DMS79 treated with DMSO at 0.1 percent for 48 hours (cell line): ENCODE results near the gene CHRNA1.

Source experiments
- DNase-seq: peaks from one replicate; lab custom pipeline; 2025; lab: John Stamatoyannopoulos, UW

The CHRNA1 gene

GRCh38 chr2:174760845-174761473 lies 3.3 kb downstream of the CHRNA1 start:
- peak; percentile 15 for DNase-seq

- DNase-seq: no peak
These were observed 4.7 kb downstream of the CHRNA1 start for GRCh38 chr2:174759381-174760065.

- no peak for DNase-seq
These were observed 7.5 kb downstream of the CHRNA1 start for GRCh38 chr2:174756743-174757142.

DNA sequence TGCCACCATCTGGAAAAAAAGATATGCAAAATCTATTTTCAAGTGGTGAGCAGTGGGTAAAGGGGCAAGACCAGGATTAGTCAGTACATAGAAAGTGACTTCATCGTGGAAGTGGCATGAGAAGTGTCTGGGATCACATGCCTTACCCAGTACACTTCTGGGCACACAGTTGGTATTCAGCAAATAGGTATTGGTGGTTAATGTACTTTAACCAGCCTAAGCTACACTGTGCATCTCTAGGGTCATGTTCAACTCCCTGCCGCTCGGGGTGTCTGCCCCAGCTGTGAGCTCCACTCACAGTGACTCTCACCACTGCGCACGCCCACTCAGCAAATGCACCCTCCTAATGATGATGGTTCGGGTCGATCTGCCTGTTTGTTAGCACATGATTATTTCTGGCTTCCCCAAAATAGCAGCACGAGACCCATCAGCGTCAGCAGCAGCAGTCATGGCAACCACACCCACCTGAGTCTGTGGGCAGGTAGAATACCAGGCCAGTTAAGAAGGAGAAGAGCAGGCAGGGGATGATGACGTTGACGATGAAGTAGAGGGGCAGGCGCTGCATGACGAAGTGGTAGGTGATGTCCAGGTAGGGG lies 11.1 kb downstream of the CHRNA1 start:
- no peak for DNase-seq

GRCh38 chr2:174752403-174753037 lies 11.8 kb downstream of the CHRNA1 start:
- no peak for DNase-seq

DNA sequence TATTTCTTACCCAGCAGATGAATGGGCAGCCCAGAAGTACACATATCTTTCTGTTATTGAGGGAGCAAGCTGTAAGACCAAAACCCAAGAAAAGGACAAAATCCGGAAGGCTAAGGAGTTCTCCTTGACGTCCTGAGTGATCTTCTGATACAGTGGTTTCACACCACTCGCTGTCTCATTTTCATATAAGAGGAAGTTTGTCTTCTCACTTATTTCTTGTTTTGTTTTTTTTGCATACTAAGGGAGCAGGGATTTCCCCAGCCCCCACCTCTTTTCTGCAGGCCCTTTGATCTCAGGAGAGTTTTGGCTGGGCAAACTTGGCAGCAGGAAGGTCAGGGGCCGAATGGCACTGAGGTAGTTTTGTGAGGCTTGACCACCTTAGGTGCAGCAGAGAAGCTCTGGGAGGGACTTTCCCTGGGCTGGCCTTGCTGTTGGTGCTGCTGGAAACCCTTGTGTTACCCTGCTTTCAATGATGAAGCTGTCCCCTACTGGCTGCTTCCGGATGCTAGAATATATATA lies 13.3 kb downstream of the CHRNA1 start:
- no peak for DNase-seq

DNA sequence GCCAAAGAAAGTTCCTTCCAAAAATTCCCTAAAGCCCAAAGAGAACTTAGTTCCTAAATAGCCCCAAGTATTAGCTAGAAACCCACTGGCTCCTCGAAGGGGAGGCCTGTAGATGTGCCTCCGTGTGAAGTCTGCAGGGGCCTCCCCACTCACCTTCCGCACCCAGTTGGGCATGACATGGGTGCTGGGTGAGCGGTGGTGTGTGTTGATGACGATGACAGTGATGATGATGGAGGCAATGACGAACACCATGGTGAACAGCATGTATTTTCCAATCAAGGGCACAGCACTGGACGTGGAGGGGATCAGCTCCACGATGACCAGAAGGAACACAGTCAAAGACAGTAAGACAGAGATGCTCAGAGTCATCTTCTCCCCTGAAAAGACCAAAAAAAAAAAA lies 14.5 kb downstream of the CHRNA1 start:
- DNase-seq: no peak

- DNase-seq: peak; percentile 69
These were observed 15.3 kb downstream of the CHRNA1 start for GRCh38 chr2:174748948-174749347.

DNA sequence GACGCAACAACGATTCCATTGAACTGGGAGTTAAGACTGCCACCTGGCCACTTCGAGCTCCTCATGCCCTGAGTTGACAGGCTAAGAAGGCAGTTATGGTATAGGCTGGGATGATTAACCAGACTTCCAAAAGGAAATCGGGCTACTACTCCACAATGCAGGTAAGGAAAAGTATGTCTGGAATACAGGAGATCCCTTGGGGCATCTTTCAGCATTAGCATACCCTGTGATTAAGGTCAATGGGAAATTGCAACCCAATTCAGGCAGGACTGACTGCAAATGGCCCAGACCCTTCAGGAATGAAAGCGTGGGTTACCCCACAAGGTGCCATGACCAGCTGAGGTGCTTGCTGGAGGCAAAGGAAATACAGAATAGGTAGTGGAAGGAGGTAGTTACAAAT lies 19.1 kb downstream of the CHRNA1 start:
- DNase-seq: no peak

- no peak for DNase-seq
These were observed 20.2 kb downstream of the CHRNA1 start for GRCh38 chr2:174744111-174744510.

DNA sequence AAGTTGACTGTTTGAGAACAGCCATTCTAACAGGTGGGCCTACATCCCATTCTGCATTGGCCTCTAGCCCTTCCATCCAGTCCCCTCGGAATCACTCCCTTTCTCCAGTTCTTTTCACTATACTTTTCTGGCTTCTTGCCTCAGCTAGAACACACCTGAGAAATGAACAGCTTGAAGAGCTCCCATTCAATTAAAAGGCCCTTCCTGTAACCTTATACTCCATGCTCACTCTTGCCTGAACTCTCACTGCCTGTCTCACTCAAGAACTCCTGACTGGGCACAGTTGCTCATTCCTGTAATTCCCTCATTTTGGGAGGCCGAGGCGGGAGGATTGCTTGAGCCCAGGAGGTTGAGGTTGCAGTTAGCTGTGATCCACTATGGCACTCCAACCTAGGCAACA lies 23.6 kb downstream of the CHRNA1 start:
- DNase-seq: peak; percentile 17

GRCh38 chr2:174738841-174739240 lies 25.4 kb downstream of the CHRNA1 start:
- no peak for DNase-seq

- DNase-seq: no peak
These were observed 32.7 kb downstream of the CHRNA1 start for GRCh38 chr2:174731546-174731945.

GRCh38 chr2:174730698-174731018 lies 33.6 kb downstream of the CHRNA1 start:
- no peak for DNase-seq

- peak; percentile 38 for DNase-seq
These were observed 34.2 kb downstream of the CHRNA1 start for GRCh38 chr2:174729797-174730697.

GRCh38 chr2:174728096-174728495 lies 36.2 kb downstream of the CHRNA1 start:
- DNase-seq: no peak

DNA sequence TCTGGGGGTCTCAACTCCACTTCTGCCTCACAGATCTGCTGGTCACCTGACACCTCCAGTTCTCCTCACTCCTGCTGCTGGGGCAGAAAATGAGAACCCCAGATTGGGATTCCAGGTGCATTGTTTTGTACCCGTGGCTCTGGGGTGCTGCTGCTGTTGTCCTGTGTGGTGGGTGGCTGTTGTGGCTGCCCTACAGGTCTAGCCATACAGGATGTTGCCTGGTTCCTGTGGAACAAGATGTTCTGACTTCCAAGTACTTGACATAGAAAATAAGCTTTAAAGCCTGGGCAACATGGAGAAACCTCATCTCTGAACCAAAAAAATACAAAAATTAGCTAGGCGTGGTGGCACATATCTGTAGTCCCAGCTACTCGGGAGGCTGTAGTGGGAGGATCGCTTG lies 38.1 kb downstream of the CHRNA1 start:
- DNase-seq: no peak

DNA sequence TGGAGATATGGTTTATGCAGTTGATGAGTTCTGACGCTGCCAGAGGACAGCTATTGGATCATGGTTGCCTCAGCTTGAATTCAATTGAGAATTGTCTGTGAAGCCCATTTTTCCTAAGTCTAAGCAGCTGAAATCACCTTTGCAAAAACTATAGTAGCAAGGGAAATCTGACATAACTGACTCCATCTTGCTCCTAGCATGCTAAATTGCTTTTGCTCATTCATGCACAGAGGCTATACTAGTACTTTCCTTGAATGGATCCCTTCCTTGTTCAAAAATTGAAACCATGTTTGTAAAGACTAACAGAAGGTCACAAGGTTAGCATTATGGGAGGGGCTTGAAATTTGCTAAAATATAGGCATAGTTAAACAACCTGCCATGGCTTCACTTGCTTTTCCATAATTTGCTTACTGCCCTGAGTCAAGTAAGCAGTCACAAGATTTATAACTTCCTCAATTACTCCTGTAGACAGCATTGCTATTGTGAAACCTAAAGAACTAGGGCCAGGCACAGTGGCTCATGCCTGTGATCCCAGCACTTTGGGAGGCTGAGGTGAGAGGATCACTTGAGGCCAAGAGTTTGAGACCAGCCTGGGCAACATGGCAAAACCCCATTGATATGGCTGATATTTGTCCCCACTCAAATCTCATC lies 41.2 kb downstream of the CHRNA1 start:
- DNase-seq: no peak

DNA sequence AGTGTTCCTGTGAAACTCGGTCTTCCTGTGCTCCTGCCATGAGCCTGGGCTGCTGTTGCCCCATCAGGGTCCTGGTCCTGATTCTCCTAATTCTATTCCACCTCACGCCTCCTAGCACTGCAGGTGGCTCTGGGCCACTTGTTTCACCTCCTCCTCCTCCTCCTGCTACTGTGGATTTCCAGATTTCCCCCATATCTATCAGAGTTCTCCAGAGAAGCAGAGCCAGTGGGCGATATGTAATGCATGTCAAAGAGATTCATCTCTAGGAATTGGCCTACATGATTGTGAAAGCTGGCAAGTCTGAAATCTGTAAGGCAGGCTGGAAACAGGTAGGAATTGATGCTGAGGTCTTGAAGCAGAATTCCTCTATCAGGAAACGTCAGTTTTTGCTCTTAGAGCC lies 45.3 kb downstream of the CHRNA1 start:
- DNase-seq: no peak

GRCh38 chr2:174718591-174718990 lies 45.7 kb downstream of the CHRNA1 start:
- DNase-seq: no peak

- DNase-seq: no peak
These were observed 46.4 kb downstream of the CHRNA1 start for GRCh38 chr2:174717916-174718315.
